ENCODE results near the gene TTC39A. TPM values are rescaled to one million over a fixed set of nuclear protein-coding genes. Genes with fewer than 3 reads are reported as not detected.
"Not testable (repeated sequence)": the region's sequence is repeated elsewhere in the genome, so short reads cannot be mapped to it uniquely, and the experiment has no call there.

Gene TTC39A
- total RNA-seq, 1 experiment from 2014 or later, result not detected

DNA sequence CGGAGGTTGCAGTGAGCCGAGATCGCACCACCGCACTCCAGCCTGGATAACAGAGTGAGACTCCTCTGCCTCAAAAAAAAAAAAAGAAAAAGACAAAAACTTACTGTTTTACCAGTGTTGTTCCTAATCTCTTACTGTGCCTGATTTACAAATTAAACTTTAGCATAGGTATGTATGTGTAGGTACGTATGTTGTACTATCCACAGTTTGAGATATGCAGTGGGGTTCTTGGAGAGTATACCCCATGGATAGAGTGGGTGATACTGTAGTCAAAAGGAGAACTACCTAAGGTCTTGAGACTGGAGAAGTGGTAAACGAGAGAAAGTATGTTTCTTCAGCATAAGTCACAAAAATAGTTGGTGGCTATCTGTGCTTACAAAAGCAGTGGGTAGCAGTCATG lies 55.7 kb downstream of the TTC39A start:
- Histone ChIP-seq H3K4me1 (replicated peaks) (no peaks in the 10 kb centered on the region; the same call in 1 of the 2 replicates), H3K27ac (no peak overlapping the region), H3K9me3 (replicated peaks) (no peaks in the 10 kb centered on the region), H3K4me3 (no peak overlapping the region), H3K27me3 (replicated peaks) (no peaks in the 10 kb centered on the region), H3K36me3 (peaks cover 41% of the 10 kb centered on the region)
- no peak for DNase-seq (ENCODE audit: low read depth in 1 of 2, low spot score in 2 of 2)

GRCh38 chr1:51272916-51273315 lies 57.4 kb downstream of the TTC39A start:
- no peaks in the 10 kb centered on the region for H3K27me3 ChIP-seq (replicated peaks)
- H3K36me3 ChIP-seq, result peaks cover 55% of the 10 kb centered on the region
- H3K9me3 ChIP-seq (replicated peaks), result no peaks in the 10 kb centered on the region
- peaks cover 17% of the 10 kb centered on the region for H3K4me1 ChIP-seq (replicated peaks)
- H3K27ac ChIP-seq, result no peak overlapping the region
- H3K4me3 ChIP-seq, result no peak overlapping the region
- DNase-seq (ENCODE audit: low read depth in 1 of 2, low spot score in 2 of 2), result no peak

DNA sequence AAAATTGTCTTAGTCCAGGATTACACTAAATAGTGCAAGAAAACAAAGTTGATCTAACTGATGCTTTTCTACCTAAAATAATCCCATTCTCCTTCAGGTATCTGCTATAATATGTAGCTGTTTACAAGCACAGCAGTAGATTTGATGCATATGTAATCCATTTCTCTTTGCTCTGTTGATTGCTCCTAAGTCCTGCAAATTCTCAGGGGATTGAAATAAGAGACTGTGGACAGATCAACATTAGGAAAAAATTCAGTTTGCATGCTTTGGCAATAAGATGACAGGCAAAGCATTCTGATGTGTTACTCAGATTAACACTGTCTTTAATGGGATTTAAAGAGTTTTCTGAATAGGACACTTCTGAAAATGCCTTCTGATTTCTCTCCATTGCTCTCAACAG lies 59.6 kb downstream of the TTC39A start:
- H3K4me3 ChIP-seq, result no peak overlapping the region
- H3K27ac ChIP-seq, result no peak overlapping the region
- peaks cover 36% of the 10 kb centered on the region for H3K4me1 ChIP-seq (replicated peaks)
- no peaks in the 10 kb centered on the region for H3K9me3 ChIP-seq (replicated peaks)
- peaks cover 62% of the 10 kb centered on the region for H3K36me3 ChIP-seq
- DNase-seq (ENCODE audit: low read depth in 1 of 2, low spot score in 2 of 2), result no peak
- no peaks in the 10 kb centered on the region for H3K27me3 ChIP-seq (replicated peaks)

DNA sequence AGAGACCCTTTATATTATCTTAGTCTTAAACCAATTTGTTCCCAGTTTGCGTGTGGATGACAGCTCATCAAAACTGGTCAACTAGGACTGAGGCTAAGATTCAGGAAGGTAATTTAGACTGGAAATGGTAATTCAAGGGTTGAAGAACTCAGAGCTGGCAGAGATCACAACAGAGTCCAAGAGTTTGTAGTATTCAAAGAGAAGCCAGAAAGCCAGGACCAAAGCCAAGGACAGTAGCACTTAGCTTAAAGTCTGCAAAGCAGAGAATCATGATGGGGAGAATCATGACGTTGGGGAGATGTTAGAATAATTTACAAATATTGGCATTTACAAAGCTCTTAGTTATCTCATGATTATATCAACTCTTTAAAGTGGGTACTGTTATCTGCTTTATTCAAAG lies 61.7 kb downstream of the TTC39A start:
- DNase-seq (ENCODE audit: low read depth in 1 of 2, low spot score in 2 of 2), result no peak
- peak overlapping the region; percentile 94 for H3K27ac ChIP-seq
- H3K36me3 ChIP-seq, result peaks cover 50% of the 10 kb centered on the region
- H3K9me3 ChIP-seq (replicated peaks), result no peaks in the 10 kb centered on the region
- H3K27me3 ChIP-seq (replicated peaks), result no peaks in the 10 kb centered on the region
- peaks cover 56% of the 10 kb centered on the region for H3K4me1 ChIP-seq (replicated peaks)
- no peak overlapping the region for H3K4me3 ChIP-seq

- Histone ChIP-seq H3K4me3 (no peak overlapping the region), H3K9me3 (replicated peaks) (no peaks in the 10 kb centered on the region), H3K36me3 (peaks cover 40% of the 10 kb centered on the region), H3K27me3 (replicated peaks) (no peaks in the 10 kb centered on the region), H3K27ac (no peak overlapping the region; the same call in 1 of the 2 replicates), H3K4me1 (replicated peaks) (peaks cover 72% of the 10 kb centered on the region)
- DNase-seq (ENCODE audit: low read depth in 1 of 2, low spot score in 2 of 2), result no peak
Observed at GRCh38 chr1:51266791-51267190, 63.6 kb downstream of the TTC39A start.

DNA sequence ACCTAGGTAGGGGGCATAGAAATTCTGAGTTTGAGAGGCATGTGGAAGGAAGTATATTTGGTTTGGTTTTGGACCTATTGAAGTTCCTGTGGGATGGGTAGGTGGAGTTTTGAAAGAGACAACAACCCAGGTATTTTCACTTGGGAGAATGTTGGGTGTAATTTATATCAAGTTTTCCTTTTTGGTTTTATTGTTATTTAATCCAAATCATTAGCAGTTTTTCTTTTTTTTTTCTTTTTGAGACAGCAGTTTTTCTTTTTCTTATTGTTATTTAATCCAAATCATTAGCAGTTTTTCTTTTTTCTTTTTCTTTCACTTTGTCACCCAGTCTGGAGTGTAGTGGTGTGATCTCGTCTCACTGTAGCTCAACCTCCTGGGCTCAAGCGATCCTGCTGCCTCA lies 64.2 kb downstream of the TTC39A start:
- Histone ChIP-seq H3K36me3 (peaks cover 39% of the 10 kb centered on the region), H3K27ac (no peak overlapping the region), H3K9me3 (replicated peaks) (no peaks in the 10 kb centered on the region), H3K4me3 (no peak overlapping the region), H3K27me3 (replicated peaks) (no peaks in the 10 kb centered on the region), H3K4me1 (replicated peaks) (peaks cover 78% of the 10 kb centered on the region)
- DNase-seq (ENCODE audit: low read depth in 1 of 2, low spot score in 2 of 2), result no peak

DNA sequence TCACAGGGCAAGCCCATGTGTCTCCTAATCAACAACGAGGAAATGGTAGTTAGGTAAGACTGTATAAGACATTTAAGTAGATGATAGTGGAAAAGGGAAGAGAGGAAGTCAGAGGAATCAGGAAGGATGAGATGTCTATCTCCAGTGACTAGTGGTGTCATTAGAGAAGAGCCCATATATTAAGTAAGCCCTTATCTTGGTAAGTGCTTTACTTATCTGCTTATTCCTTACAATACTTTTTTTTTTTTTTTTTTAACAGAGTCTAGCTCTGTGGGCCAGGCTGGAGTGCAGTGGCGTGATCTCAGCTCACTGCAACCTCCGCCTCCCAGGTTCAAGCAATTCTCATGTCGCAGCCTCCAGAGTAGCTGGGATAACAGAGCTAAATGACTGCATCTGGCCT lies 64.7 kb downstream of the TTC39A start:
- Histone ChIP-seq H3K4me1 (replicated peaks) (peaks cover 84% of the 10 kb centered on the region), H3K27ac (peak overlapping the region; percentile 76; the same call in 1 of the 2 replicates), H3K36me3 (peaks cover 33% of the 10 kb centered on the region), H3K9me3 (replicated peaks) (no peaks in the 10 kb centered on the region), H3K4me3 (no peak overlapping the region), H3K27me3 (replicated peaks) (no peaks in the 10 kb centered on the region)
- DNase-seq (ENCODE audit: low read depth in 1 of 2, low spot score in 2 of 2), result no peak

DNA sequence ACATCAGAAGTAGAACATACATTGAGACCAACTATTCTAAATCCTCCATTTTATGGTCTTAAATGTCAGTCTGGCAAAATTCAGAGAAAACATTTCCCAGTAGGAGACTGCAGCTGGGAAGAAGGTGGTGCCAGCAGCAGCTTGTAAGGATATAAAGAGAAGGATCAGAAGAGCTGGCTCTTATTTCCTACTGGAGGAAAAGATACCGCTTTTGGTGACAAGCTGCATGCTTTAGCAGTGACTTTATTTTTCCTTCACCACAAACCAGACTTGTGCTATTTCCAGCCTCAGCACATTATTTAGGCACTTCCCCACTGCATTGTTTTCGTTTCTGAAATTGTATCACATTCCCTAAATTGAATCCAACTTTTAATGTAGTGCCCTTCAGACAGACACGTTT lies 65.9 kb downstream of the TTC39A start:
- Histone ChIP-seq H3K4me3 (0 out of 2 replicates have a peak overlapping the region, but pooled peaks have one; percentile 1), H3K36me3 (peaks cover 23% of the 10 kb centered on the region), H3K9me3 (replicated peaks) (no peaks in the 10 kb centered on the region), H3K4me1 (replicated peaks) (peaks cover 86% of the 10 kb centered on the region), H3K27me3 (replicated peaks) (no peaks in the 10 kb centered on the region), H3K27ac (peak overlapping the region; percentile 76)
- DNase-seq (ENCODE audit: low read depth in 1 of 2, low spot score in 2 of 2), result peak; percentile 71 to 85

GRCh38 chr1:51263147-51263877 lies 67.0 kb downstream of the TTC39A start:
- DNase-seq (ENCODE audit: low read depth in 1 of 2, low spot score in 2 of 2), result no peak
- Histone ChIP-seq H3K36me3 (peaks cover 12% of the 10 kb centered on the region), H3K27ac (peak overlapping the region; percentile 76), H3K4me1 (replicated peaks) (peaks cover 78% of the 10 kb centered on the region), H3K27me3 (replicated peaks) (no peaks in the 10 kb centered on the region), H3K9me3 (replicated peaks) (no peaks in the 10 kb centered on the region), H3K4me3 (no peak overlapping the region)

- Histone ChIP-seq H3K4me1 (replicated peaks) (peaks cover 4% of the 10 kb centered on the region), H3K4me3 (no peak overlapping the region), H3K27ac (no peak overlapping the region), H3K9me3 (replicated peaks) (no peaks in the 10 kb centered on the region), H3K36me3 (no peaks in the 10 kb centered on the region), H3K27me3 (replicated peaks) (no peaks in the 10 kb centered on the region)
- DNase-seq (ENCODE audit: low read depth in 1 of 2, low spot score in 2 of 2), result no peak
Observed at GRCh38 chr1:51255331-51255730, 75.0 kb downstream of the TTC39A start.

GRCh38 chr1:51253691-51254090 lies 76.7 kb downstream of the TTC39A start:
- 0 out of 2 replicates have a peak, but pooled peaks cover under 1% of the 10 kb centered on the region for H3K4me1 ChIP-seq (replicated peaks)
- H3K9me3 ChIP-seq (replicated peaks), result no peaks in the 10 kb centered on the region
- no peak for DNase-seq (ENCODE audit: low read depth in 1 of 2, low spot score in 2 of 2)
- no peaks in the 10 kb centered on the region for H3K36me3 ChIP-seq
- H3K4me3 ChIP-seq, result no peak overlapping the region
- H3K27ac ChIP-seq, result no peak overlapping the region
- no peaks in the 10 kb centered on the region for H3K27me3 ChIP-seq (replicated peaks)

- H3K4me1 ChIP-seq (replicated peaks), result no peaks in the 10 kb centered on the region
- no peak overlapping the region for H3K4me3 ChIP-seq
- DNase-seq (ENCODE audit: low read depth in 1 of 2, low spot score in 2 of 2), result no peak
- no peaks in the 10 kb centered on the region for H3K36me3 ChIP-seq
- no peaks in the 10 kb centered on the region for H3K9me3 ChIP-seq (replicated peaks)
- no peak overlapping the region for H3K27ac ChIP-seq
- H3K27me3 ChIP-seq (replicated peaks), result no peaks in the 10 kb centered on the region
Observed at GRCh38 chr1:51252366-51252765, 78.0 kb downstream of the TTC39A start.

- H3K27ac ChIP-seq; H3K27me3 ChIP-seq (replicated peaks); H3K9me3 ChIP-seq (replicated peaks); H3K4me1 ChIP-seq (replicated peaks); H3K4me3 ChIP-seq; DNase-seq (ENCODE audit: low read depth in 1 of 2, low spot score in 2 of 2); H3K36me3 ChIP-seq: not testable (repeated sequence)
Observed at GRCh38 chr1:51251165-51251564, 79.2 kb downstream of the TTC39A start.

DNA sequence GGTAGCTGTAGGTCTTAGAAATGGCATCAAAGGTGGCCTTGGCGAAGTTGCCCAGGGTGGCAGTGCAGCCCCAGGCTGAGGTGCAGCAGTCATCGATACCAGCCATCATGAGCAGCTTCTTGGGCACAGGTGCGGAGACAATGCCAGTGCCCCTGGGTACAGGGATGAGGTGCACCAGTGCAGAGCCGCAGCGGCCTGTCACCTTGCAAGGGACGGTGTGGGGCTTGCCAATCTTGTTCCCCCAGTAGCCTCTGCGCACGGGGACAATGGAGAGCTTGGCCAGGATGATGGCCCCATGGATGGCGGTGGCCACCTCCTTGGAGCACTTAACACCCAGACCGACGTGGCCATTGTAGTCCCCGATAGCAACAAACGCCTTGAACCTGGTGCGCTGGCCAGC lies 79.6 kb downstream of the TTC39A start:
- not testable (repeated sequence) for H3K9me3 ChIP-seq (replicated peaks); H3K27ac ChIP-seq; H3K27me3 ChIP-seq (replicated peaks); H3K4me1 ChIP-seq (replicated peaks); H3K4me3 ChIP-seq; H3K36me3 ChIP-seq; DNase-seq (ENCODE audit: low read depth in 1 of 2, low spot score in 2 of 2)

DNA sequence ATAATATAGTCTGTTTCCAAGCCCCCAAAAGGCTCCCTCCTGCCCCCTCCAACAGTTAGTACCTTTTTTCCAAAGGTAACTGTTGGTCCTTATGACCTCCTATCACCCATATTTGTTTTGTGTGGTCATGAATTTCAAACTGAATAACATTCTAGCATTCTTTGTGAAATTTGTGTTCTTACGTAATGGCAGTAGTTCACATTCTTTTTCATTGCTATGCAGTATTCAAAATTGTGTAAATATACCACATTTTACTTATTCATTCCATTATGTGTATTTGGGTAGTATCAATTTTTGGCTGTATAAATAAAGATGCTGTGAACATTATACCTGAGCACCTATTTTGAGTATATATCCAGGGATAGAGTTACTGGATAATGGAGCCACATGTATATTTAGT lies 80.9 kb downstream of the TTC39A start:
- DNase-seq (ENCODE audit: low read depth in 1 of 2, low spot score in 2 of 2), result no peak
- no peaks in the 10 kb centered on the region for H3K9me3 ChIP-seq (replicated peaks)

More for the DNA sequence above, 80.9 kb downstream of the TTC39A start:
- H3K27me3 ChIP-seq (replicated peaks), result no peaks in the 10 kb centered on the region
- no peak overlapping the region for H3K4me3 ChIP-seq
- no peaks in the 10 kb centered on the region for H3K4me1 ChIP-seq (replicated peaks)
- no peak overlapping the region for H3K27ac ChIP-seq
- H3K36me3 ChIP-seq, result peaks cover 7% of the 10 kb centered on the region; the same call in 1 of the 2 replicates
